Astrocyte (in vitro differentiated cells and primary cell): ENCODE data around the gene LRIT2. TPM values are rescaled to one million over a fixed set of nuclear protein-coding genes. Genes with fewer than 3 reads are reported as not detected.

Source experiments
- DNase-seq: peaks from one replicate; pipeline ENCODE4 v3.0.0-alpha.2; 2010; ENCODE audit warnings: low read depth
- FAIRE-seq: peaks from 2 replicates; lab custom pipeline; 2011; peaks lifted over from hg19 to GRCh38; lab: Jason Lieb, UNC
- H2AFZ ChIP-seq: 2 replicates; pipeline ENCODE4 v1.6.0; 2012; ENCODE audit warnings: low read depth, low read length, inconsistent platforms
- H3K27ac ChIP-seq: 2 replicates; pipeline ENCODE4 v1.5.1; 2011; ENCODE audit warnings: low read depth, low read length, inconsistent platforms
- H3K27me3 ChIP-seq: 2 replicates; pipeline ENCODE4 v1.6.0; 2011; ENCODE audit warnings: low read length, inconsistent platforms; ENCODE audit not compliant: insufficient read depth
- H3K36me3 ChIP-seq: 2 replicates; pipeline ENCODE4 v1.5.1; 2011; ENCODE audit warnings: low read length, inconsistent platforms; ENCODE audit not compliant: insufficient read depth
- H3K4me1 ChIP-seq: 2 replicates; pipeline ENCODE4 v1.5.1; 2011; ENCODE audit warnings: low read length, inconsistent platforms; ENCODE audit not compliant: insufficient read depth
- H3K4me2 ChIP-seq: 2 replicates; pipeline ENCODE4 v1.6.0; 2012; ENCODE audit warnings: low read length, inconsistent platforms
- H3K4me3 ChIP-seq: 2 replicates; pipeline ENCODE4 v1.5.1; 2011; ENCODE audit warnings: low read depth, mild to moderate bottlenecking, low read length, inconsistent platforms; ENCODE audit not compliant: insufficient read depth
- H3K79me2 ChIP-seq: 2 replicates; pipeline ENCODE4 v1.6.0; 2012; ENCODE audit warnings: mild to moderate bottlenecking, low read length, inconsistent platforms; ENCODE audit not compliant: insufficient read depth
- H3K9ac ChIP-seq: 2 replicates; pipeline ENCODE4 v1.6.0; 2012; ENCODE audit warnings: mild to moderate bottlenecking, low read length, inconsistent platforms
- H3K9me3 ChIP-seq: 2 replicates; pipeline ENCODE4 v1.5.1; 2012; ENCODE audit warnings: low read depth, mild to moderate bottlenecking, low read length, inconsistent platforms; ENCODE audit not compliant: insufficient read depth
- H4K20me1 ChIP-seq: 2 replicates; pipeline ENCODE4 v1.6.0; 2012; ENCODE audit warnings: low read length, inconsistent platforms; ENCODE audit not compliant: insufficient read depth
- H3K27ac Mint-ChIP-seq: one replicate; pipeline ENCODE4 v1.8.0; 2021; ENCODE audit warnings: mild to moderate bottlenecking, mixed read lengths; ENCODE audit not compliant: unreplicated experiment
- H3K27me3 Mint-ChIP-seq: one replicate; pipeline ENCODE4 v1.8.0; 2021; ENCODE audit warnings: low read depth, mixed read lengths; ENCODE audit not compliant: unreplicated experiment
- H3K36me3 Mint-ChIP-seq: one replicate; pipeline ENCODE4 v1.8.0; 2021; ENCODE audit warnings: low read depth, mixed read lengths; ENCODE audit not compliant: unreplicated experiment
- H3K4me1 Mint-ChIP-seq: one replicate; pipeline ENCODE4 v1.8.0; 2021; ENCODE audit warnings: low read depth, mixed read lengths; ENCODE audit not compliant: unreplicated experiment
- H3K4me3 Mint-ChIP-seq: one replicate; pipeline ENCODE4 v1.8.0; 2021; ENCODE audit warnings: mild to moderate bottlenecking, moderate library complexity, mixed read lengths; ENCODE audit not compliant: unreplicated experiment
- H3K9me3 Mint-ChIP-seq: one replicate; pipeline ENCODE4 v1.8.0; 2021; ENCODE audit warnings: mild to moderate bottlenecking, mixed read lengths; ENCODE audit not compliant: unreplicated experiment
- EZH2 ChIP-seq: IDR thresholded peaks from 2 replicates; pipeline ENCODE4 v1.6.1; 2012; ENCODE audit warnings: mild to moderate bottlenecking, low read length, inconsistent platforms; ENCODE audit not compliant: insufficient read depth
- total RNA-seq: library from RNA; stranded (reverse); gene quantifications from 2 replicates; pipeline ENCODE4 v1.2.1, GENCODE V29; 2021
- TF ChIP-seq, protein P1 (sequence below): IDR thresholded peaks from 2 replicates; pipeline ENCODE4 v1.5.1; 2011; ENCODE audit warnings: low read depth, mild to moderate bottlenecking, inconsistent platforms, low read length, moderate library complexity; ENCODE audit not compliant: insufficient read depth

The LRIT2 gene
- total RNA-seq, 1 donor from 2014 or later: not detected

DNA sequence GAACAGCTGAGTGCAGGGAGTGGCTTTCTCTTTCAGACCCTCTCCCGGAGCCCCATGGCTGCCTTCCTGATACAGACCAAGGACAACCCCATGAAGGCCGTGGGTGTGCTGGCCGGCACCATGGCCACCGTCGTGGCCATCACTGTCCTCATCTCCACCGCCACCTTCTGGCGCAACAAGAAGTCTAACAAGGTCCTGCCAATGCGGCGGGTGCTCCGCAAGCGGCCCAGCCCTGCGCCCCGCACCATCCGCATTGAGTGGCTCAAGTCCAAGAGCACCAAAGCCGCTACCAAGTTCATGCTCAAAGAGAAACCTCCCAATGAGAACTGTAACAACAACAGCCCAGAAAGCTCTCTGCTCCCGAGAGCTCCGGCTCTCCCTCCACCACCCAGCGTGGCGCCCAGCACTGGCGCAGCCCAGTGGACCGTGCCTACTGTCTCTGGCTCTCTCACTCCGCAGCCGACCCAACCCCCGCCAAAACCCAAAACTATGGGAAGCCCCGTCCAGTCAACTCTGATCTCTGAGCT is 11.2 kb downstream of the LRIT2 start:
- Histone ChIP-seq H3K9me3 (no peaks in the 10 kb centered on the region), H3K36me3 (no peaks in the 10 kb centered on the region), H2AFZ (no peak overlapping the region), H3K4me3 (no peak overlapping the region), H3K4me2 (no peak overlapping the region), H4K20me1 (no peaks in the 10 kb centered on the region), H3K79me2 (no peaks in the 10 kb centered on the region), H3K27ac (no peak overlapping the region), H3K4me1 (no peaks in the 10 kb centered on the region), H3K27me3 (no peaks in the 10 kb centered on the region), H3K9ac (no peak overlapping the region)
- no peaks in the 10 kb centered on the region for H3K4me1 Mint-ChIP-seq
- FAIRE-seq (no peak), DNase-seq (no peak)
- TF ChIP-seq, protein P1, sequence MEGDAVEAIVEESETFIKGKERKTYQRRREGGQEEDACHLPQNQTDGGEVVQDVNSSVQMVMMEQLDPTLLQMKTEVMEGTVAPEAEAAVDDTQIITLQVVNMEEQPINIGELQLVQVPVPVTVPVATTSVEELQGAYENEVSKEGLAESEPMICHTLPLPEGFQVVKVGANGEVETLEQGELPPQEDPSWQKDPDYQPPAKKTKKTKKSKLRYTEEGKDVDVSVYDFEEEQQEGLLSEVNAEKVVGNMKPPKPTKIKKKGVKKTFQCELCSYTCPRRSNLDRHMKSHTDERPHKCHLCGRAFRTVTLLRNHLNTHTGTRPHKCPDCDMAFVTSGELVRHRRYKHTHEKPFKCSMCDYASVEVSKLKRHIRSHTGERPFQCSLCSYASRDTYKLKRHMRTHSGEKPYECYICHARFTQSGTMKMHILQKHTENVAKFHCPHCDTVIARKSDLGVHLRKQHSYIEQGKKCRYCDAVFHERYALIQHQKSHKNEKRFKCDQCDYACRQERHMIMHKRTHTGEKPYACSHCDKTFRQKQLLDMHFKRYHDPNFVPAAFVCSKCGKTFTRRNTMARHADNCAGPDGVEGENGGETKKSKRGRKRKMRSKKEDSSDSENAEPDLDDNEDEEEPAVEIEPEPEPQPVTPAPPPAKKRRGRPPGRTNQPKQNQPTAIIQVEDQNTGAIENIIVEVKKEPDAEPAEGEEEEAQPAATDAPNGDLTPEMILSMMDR: no peak
- no peak for TF ChIP-seq EZH2
- no peaks in the 10 kb centered on the region for H3K36me3 Mint-ChIP-seq
- no peak overlapping the region for H3K4me3 Mint-ChIP-seq
- peaks cover 26% of the 10 kb centered on the region for H3K27me3 Mint-ChIP-seq
- H3K27ac Mint-ChIP-seq: no peak overlapping the region
- H3K9me3 Mint-ChIP-seq: no peaks in the 10 kb centered on the region

DNA sequence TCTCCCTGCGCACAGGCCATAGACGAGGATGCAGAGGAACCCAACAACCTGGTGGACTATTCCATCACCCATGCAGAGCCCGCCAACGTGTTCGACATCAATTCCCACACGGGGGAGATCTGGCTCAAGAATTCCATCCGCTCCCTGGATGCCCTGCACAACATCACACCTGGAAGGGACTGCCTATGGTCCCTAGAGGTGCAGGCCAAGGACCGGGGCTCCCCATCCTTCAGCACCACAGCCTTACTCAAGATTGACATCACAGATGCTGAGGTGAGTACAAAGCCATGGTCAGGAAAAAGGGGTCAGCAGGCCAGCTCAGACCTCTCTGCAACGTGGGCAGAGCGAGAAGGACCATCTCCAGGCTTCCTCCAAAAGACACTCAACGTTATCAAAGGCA is 12.3 kb downstream of the LRIT2 start:
- Histone ChIP-seq H4K20me1 (no peaks in the 10 kb centered on the region), H2AFZ (no peak overlapping the region), H3K27ac (no peak overlapping the region), H3K79me2 (no peaks in the 10 kb centered on the region), H3K4me3 (no peak overlapping the region), H3K4me1 (no peaks in the 10 kb centered on the region), H3K27me3 (no peaks in the 10 kb centered on the region), H3K4me2 (no peak overlapping the region), H3K36me3 (no peaks in the 10 kb centered on the region), H3K9me3 (no peaks in the 10 kb centered on the region), H3K9ac (no peak overlapping the region)
- H3K27me3 Mint-ChIP-seq: peaks cover 29% of the 10 kb centered on the region
- no peak overlapping the region for H3K4me3 Mint-ChIP-seq
- H3K4me1 Mint-ChIP-seq: no peaks in the 10 kb centered on the region
- FAIRE-seq (no peak), DNase-seq (no peak)
- no peak overlapping the region for H3K27ac Mint-ChIP-seq
- no peaks in the 10 kb centered on the region for H3K36me3 Mint-ChIP-seq
- TF ChIP-seq, protein P1: no peak
- TF ChIP-seq EZH2: no peak
- H3K9me3 Mint-ChIP-seq: no peaks in the 10 kb centered on the region

DNA sequence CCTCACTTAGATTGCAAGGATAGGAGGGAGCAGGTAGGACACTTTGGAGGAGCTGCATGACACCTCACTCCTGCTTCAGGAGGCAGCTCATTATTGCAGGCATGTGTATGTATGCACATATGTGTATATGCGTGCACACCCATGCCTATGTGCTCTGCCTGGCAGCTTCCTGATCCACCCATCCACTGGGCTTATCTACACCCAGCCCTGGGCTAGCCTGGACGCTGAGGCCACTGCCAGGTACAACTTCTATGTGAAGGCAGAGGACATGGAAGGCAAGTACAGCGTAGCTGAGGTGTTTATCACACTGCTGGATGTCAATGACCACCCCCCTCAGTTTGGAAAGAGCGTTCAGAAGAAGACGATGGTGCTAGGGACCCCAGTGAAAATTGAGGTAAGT is 13.3 kb downstream of the LRIT2 start:
- Histone ChIP-seq H2AFZ (no peak overlapping the region), H3K4me1 (no peaks in the 10 kb centered on the region), H3K27me3 (peaks cover under 1% of the 10 kb centered on the region), H3K9me3 (no peaks in the 10 kb centered on the region), H3K4me2 (no peak overlapping the region), H3K4me3 (no peak overlapping the region), H3K79me2 (no peaks in the 10 kb centered on the region), H3K9ac (no peak overlapping the region), H3K36me3 (no peaks in the 10 kb centered on the region), H3K27ac (no peak overlapping the region), H4K20me1 (no peaks in the 10 kb centered on the region)
- Mint-ChIP-seq H3K36me3 (no peaks in the 10 kb centered on the region), H3K27ac (no peak overlapping the region), H3K4me1 (no peaks in the 10 kb centered on the region), H3K9me3 (no peaks in the 10 kb centered on the region), H3K27me3 (peaks cover 34% of the 10 kb centered on the region), H3K4me3 (no peak overlapping the region)
- TF ChIP-seq EZH2: no peak
- TF ChIP-seq, protein P1: no peak
- DNase-seq: no peak
- no peak for FAIRE-seq
